GM12878 (cell line): Measurements from ENCODE around the gene SRC. TPM values are rescaled to one million over a fixed set of nuclear protein-coding genes. Genes with fewer than 3 reads are reported as not detected.
"Not testable (repeated sequence)": the region's sequence is repeated elsewhere in the genome, so short reads cannot be mapped to it uniquely, and the experiment has no call there.

Experiments used
- ATAC-seq: fragments of 200-7000 bp; cut with Tn5 transposase; 3 replicates; pipeline ENCODE4 v1.9.1; 2020; ENCODE audit warnings: mild to moderate bottlenecking, moderate library complexity
- BruUV-seq: library from RNA; stranded (reverse); fragments of 400-500 nt; replicated peaks from 2 replicates; lab custom pipeline; 2021; lab: Mats Ljungman, UMichigan
- CTCF ChIA-PET: fragments of 300-600 bp; sonication (Branson Sonifier 250); formaldehyde crosslinking; extraction: SDS; loops from one replicate; lab custom pipeline; 2021; ENCODE audit warnings: inconsistent platforms; lab: Yijun Ruan, JAX
- POLR2A ChIA-PET: fragments of 350-600 bp; formaldehyde crosslinking; extraction: SDS; loops from one replicate; lab custom pipeline; 2021; ENCODE audit warnings: inconsistent platforms; lab: Charles Lee
- RAD21 ChIA-PET: fragments of 300-600 bp; sonication (Branson Sonifier 250); formaldehyde crosslinking; loops from one replicate; lab custom pipeline; 2023; ENCODE audit warnings: antibody characterized with exemption; ENCODE audit not compliant: unreplicated experiment; lab: Charles Lee
- SMC1A ChIA-PET: fragments of 300-600 bp; sonication (Branson Sonifier 250); formaldehyde crosslinking; loops from one replicate; lab custom pipeline; 2023; ENCODE audit not compliant: unreplicated experiment, uncharacterized antibody; lab: Charles Lee
- DNase-seq: peaks from one replicate; pipeline ENCODE4 v3.0.0-alpha.2; 2011; ENCODE audit warnings: low read depth, low spot score
- FAIRE-seq: peaks from 3 replicates; lab custom pipeline; 2011; peaks lifted over from hg19 to GRCh38; lab: Jason Lieb, UNC
- H2AFZ ChIP-seq: 2 replicates; pipeline ENCODE4 v1.6.0; 2011; ENCODE audit warnings: low read depth, low read length, control low read depth; ENCODE audit not compliant: control insufficient read depth
- H3K27ac ChIP-seq: 2 replicates; pipeline ENCODE4 v1.5.1; 2011; ENCODE audit warnings: control low read depth; ENCODE audit not compliant: control insufficient read depth, insufficient read depth
- H3K27me3 ChIP-seq, 2 experiments: replicated peaks in 1 of 2; 2 replicates each; pipeline versions ENCODE4 v1.6.0 to v1.6.1; 2011; ENCODE audit warnings: low read length in 1 of 2; ENCODE audit not compliant: control insufficient read depth in 2 of 2, insufficient read depth in 2 of 2
- H3K36me3 ChIP-seq, 2 experiments: 2 replicates each; pipeline ENCODE4 v1.5.1; 2011; ENCODE audit warnings: low read length in 1 of 2; ENCODE audit not compliant: control insufficient read depth in 2 of 2, insufficient read depth in 2 of 2
- H3K4me1 ChIP-seq: 2 replicates; pipeline ENCODE4 v1.6.1; 2011; ENCODE audit warnings: mild to moderate bottlenecking, low read length, moderate library complexity, mixed read lengths; ENCODE audit not compliant: control insufficient read depth, insufficient read depth
- H3K4me2 ChIP-seq: 2 replicates; pipeline ENCODE4 v1.6.0; 2011; ENCODE audit warnings: control low read depth; ENCODE audit not compliant: control insufficient read depth, insufficient read depth
- H3K4me3 ChIP-seq: fragments of 200-600 bp; sonication (generic); 2 replicates; pipeline ENCODE4 v1.5.1; 2016
- H3K79me2 ChIP-seq: 2 replicates; pipeline ENCODE4 v1.6.0; 2011; ENCODE audit warnings: low read length; ENCODE audit not compliant: control insufficient read depth, insufficient read depth
- H3K9ac ChIP-seq: 2 replicates; pipeline ENCODE4 v1.8.0; 2011; ENCODE audit warnings: low read length, control low read depth, mixed read lengths; ENCODE audit not compliant: control insufficient read depth, insufficient read depth
- H3K9me3 ChIP-seq: replicated peaks from 3 replicates; pipeline ENCODE4 v1.5.1; 2011; ENCODE audit warnings: mild to moderate bottlenecking, low read length; ENCODE audit not compliant: control insufficient read depth, insufficient read depth
- H4K20me1 ChIP-seq: 2 replicates; pipeline ENCODE4 v1.6.0; 2011; ENCODE audit not compliant: control insufficient read depth, insufficient read depth
- ATF2 ChIP-seq: IDR thresholded peaks from 2 replicates; pipeline ENCODE4 v1.6.1; 2012; ENCODE audit warnings: low read length, inconsistent platforms
- BHLHE40 ChIP-seq, 2 experiments: fragments of 450-650 bp in 1 of 2; IDR thresholded peaks; 2 replicates each; pipeline ENCODE4 v1.6.1; 2011 to 2017; ENCODE audit warnings: low read depth in 2 of 2, borderline replicate concordance in 1 of 2, improper control_type of control experiment in 1 of 2, low read length in 1 of 2, mild to moderate bottlenecking in 1 of 2
- CUX1 ChIP-seq: IDR thresholded peaks from 2 replicates; pipeline ENCODE4 v1.6.1; 2012; ENCODE audit warnings: improper control_type of control experiment, low read depth, low read length; ENCODE audit not compliant: insufficient replicate concordance
- MEF2B ChIP-seq: fragments of 450-650 bp; IDR thresholded peaks from 2 replicates; pipeline ENCODE4 v1.6.1; 2018; ENCODE audit warnings: mild to moderate bottlenecking, moderate library complexity; ENCODE audit not compliant: partially characterized antibody, poor library complexity, severe bottlenecking
- MTA3 ChIP-seq: IDR thresholded peaks from 2 replicates; pipeline ENCODE4 v1.6.1; 2012; ENCODE audit warnings: low read length, inconsistent platforms, borderline replicate concordance
- NFIC ChIP-seq: IDR thresholded peaks from 2 replicates; pipeline ENCODE4 v1.6.1; 2012; ENCODE audit warnings: low read depth, mild to moderate bottlenecking, inconsistent platforms, low read length, moderate library complexity
- NKRF ChIP-seq: fragments of 450-650 bp; conservative IDR thresholded peaks from 2 replicates; pipeline ENCODE4 v1.6.1; 2017; ENCODE audit warnings: mild to moderate bottlenecking, moderate library complexity
- NRF1 ChIP-seq: conservative IDR thresholded peaks from 2 replicates; pipeline ENCODE4 v1.6.1; 2011; ENCODE audit warnings: mild to moderate bottlenecking, low read depth, low read length, improper control_type of control experiment
- POLR2AphosphoS2 ChIP-seq: IDR thresholded peaks from 2 replicates; pipeline ENCODE4 v1.6.1; 2011; ENCODE audit warnings: low read depth, mild to moderate bottlenecking, low read length, improper control_type of control experiment, moderate library complexity
- SMAD1 ChIP-seq: fragments of 450-650 bp; IDR thresholded peaks from 2 replicates; pipeline ENCODE4 v1.6.1; 2018; ENCODE audit warnings: mild to moderate bottlenecking, low read depth; ENCODE audit not compliant: partially characterized antibody
- SMARCA5 ChIP-seq: fragments of 450-650 bp; IDR thresholded peaks from 2 replicates; pipeline ENCODE4 v1.6.1; 2017; ENCODE audit warnings: mild to moderate bottlenecking
- SMC3 ChIP-seq: IDR thresholded peaks from 2 replicates; pipeline ENCODE4 v1.6.1; 2011; ENCODE audit warnings: low read length, improper control_type of control experiment, borderline replicate concordance
- WGBS: methylation state at CpG from one replicate; pipeline ENCODE4 v1.1.6; 2016; ENCODE audit warnings: low lambda C conversion rate; ENCODE audit not compliant: insufficient replicate concordance, insufficient coverage; ENCODE audit errors: missing lambda C conversion rate; 5-methylcytosine and 5-hydroxymethylcytosine counted together
- in situ Hi-C: fragments of 300-500 bp; cut with MboI; formaldehyde crosslinking; loops from 9 replicates; pipeline ENCODE4 v1.14.3; 2018; ENCODE audit warnings: mixed read lengths
- intact Hi-C: fragments of 100-400 bp; cut with micrococcal nuclease; formaldehyde crosslinking; loops from one replicate; pipeline ENCODE4 v1.14.2; 2022; ENCODE audit not compliant: unreplicated experiment
- polyA plus RNA-seq, 11 experiments: library from polyadenylated mRNA; depleted of rRNA in 4 of 11; unstranded in 6 of 11; stranded (reverse) in 5 of 11; fragments of >200 nt; fragmentation: Nextera tagmentation in 4 of 11; fragmentation: Illumina TruSeq in 1 of 11; extraction: Ambion mirVana in 4 of 11; extraction: Trizol in 1 of 11; gene quantifications; 1 replicate in 1 of 11; 2 replicates in 10 of 11; pipeline versions ENCODE4 v1.2.1 to v1.2.3, GENCODE V29; 2011 to 2016; ENCODE audit warnings: inconsistent platforms in 2 of 11, missing spikeins in 2 of 11, low read depth in 1 of 11
- total RNA-seq, 4 experiments: library from RNA; depleted of rRNA in 3 of 4; stranded (reverse); fragments of >200 nt in 3 of 4; fragmentation: Illumina TruSeq in 1 of 4; extraction: Trizol in 1 of 4; gene quantifications; 2 replicates each; pipeline versions ENCODE4 v1.2.1 to v1.2.3, GENCODE V29; 2013 to 2021

The SRC gene
- total and polyA plus RNA-seq, 10 of the 15 experiments (the other 5 are each of a cell fraction or from before 2014, with no cell fraction given), result 0.60 to 71.3 (median 27.2) TPM

- TF ChIP-seq NRF1 (no peak), SMAD1 (no peak), SMC3 (no peak), POLR2AphosphoS2 (no peak), CUX1 (no peak)
These were observed 23.9 kb downstream of the SRC start (continued) for GRCh38 chr20:37369846-37370245.

- ChIA-PET POLR2A (interaction anchor here (0.7 to 3.1 kb wide), 5 partner anchors 10 to 82 kb away, joined by 3 to 11 read pairs (median 6); partner anchors contain the start of gene MANBAL), SMC1A (interaction anchor here (0.5 to 2.8 kb wide), 17 partner anchors 8 to 907 kb away, joined by 3 to 19 read pairs (median 4); partner anchors contain the start of genes MANBAL and SRC), RAD21 (interaction anchor here (0.7 to 2.2 kb wide), 6 partner anchors 11 to 102 kb away, joined by 3 to 7 read pairs (median 4); no protein-coding TSS in a partner anchor), CTCF (interaction anchor here (0.9 to 3.6 kb wide), 9 partner anchors 9 to 103 kb away, joined by 3 to 14 read pairs (median 3); partner anchors contain the start of gene MANBAL)
- Histone ChIP-seq H3K79me2 (peaks cover 79% of the 10 kb centered on the region), H2AFZ (peak overlapping the region; percentile 39; the same call in 1 of the 2 replicates), H3K36me3 (peaks cover 9 to 13% of the 10 kb centered on the region in 2 experiments), H3K27ac (peak overlapping the region; percentile 77), H3K4me2 (peak overlapping the region; percentile 44), H3K4me3 (peak overlapping the region; percentile 7; the same call in 1 of the 2 replicates), H3K4me1 (peaks cover 80% of the 10 kb centered on the region)
- intact Hi-C loops, H3K27me3 ChIP-seq, in situ Hi-C loops, H4K20me1 ChIP-seq, H3K9me3 ChIP-seq, DNase-seq, H3K9ac ChIP-seq, BruUV-seq: not testable (repeated sequence)
- 5% methylated on average over 9 of the region's 9 CpGs for whole genome bisulfite sequencing
- ATAC-seq (peak; percentile 59), FAIRE-seq (peak; percentile 83)
- TF ChIP-seq BHLHE40 (IDR thresholded peaks at IDR 0.05; ENCODE audit: borderline replicate concordance in 1 of 2, low read depth in 2 of 2, low read length in 1 of 2) (peak in 1 of 2 experiments; percentile 34; a peak in 1 of 4 replicates), NFIC (0 out of 2 replicates have a peak, but pooled peaks have one; percentile 29), SMARCA5 (peak; percentile 73; the same call in 1 of the 2 replicates), ATF2 (peak; percentile 16; the same call in 1 of the 2 replicates), NKRF (0 out of 2 replicates have a peak, but pooled peaks have one; percentile 48), MEF2B (peak; percentile 27), MTA3 (peak; percentile 36; the same call in 1 of the 2 replicates)
These were observed 25.9 kb downstream of the SRC start for GRCh38 chr20:37371845-37372244.
